ENCODE measurements around the gene SLFN11. TPM values are rescaled to one million over a fixed set of nuclear protein-coding genes. Genes with fewer than 3 reads are reported as not detected.

Gene SLFN11
- total and polyA plus RNA-seq, 8 donors = 9.8 to 92.7 (median 25.1) TPM

Other genes with a start within 250 kb of the SLFN11 start
- 10 to 100 TPM in 1 of 2 donors, 1 to 10 TPM in 1; 8.7 to 15.3 TPM for gene NLE1, start 231.3 kb downstream of the SLFN11 start, total RNA-seq
- 10 to 100 TPM; 18.1 to 23.0 (median 20.7) TPM for gene NLE1, start 231.3 kb downstream of the SLFN11 start, polyA plus RNA-seq (ENCODE audit: insufficient read length in 6 of 6)
- gene UNC45B, start 225.8 kb downstream of the SLFN11 start, total RNA-seq = under 1 TPM; 0.20 to 0.65 TPM
- under 1 TPM; 0.25 to 0.43 (median 0.39) TPM for gene UNC45B, start 225.8 kb downstream of the SLFN11 start, polyA plus RNA-seq (ENCODE audit: insufficient read length in 6 of 6)
- not detected for gene SLC35G3, start 179.2 kb downstream of the SLFN11 start, total RNA-seq
- not detected for gene SLC35G3, start 179.2 kb downstream of the SLFN11 start, polyA plus RNA-seq (ENCODE audit: insufficient read length in 6 of 6)
- 10 to 100 TPM; 51.3 to 67.5 TPM for gene SLFN5, start 130.5 kb downstream of the SLFN11 start, total RNA-seq
- 10 to 100 TPM; 20.8 to 28.2 (median 22.6) TPM for gene SLFN5, start 130.5 kb downstream of the SLFN11 start, polyA plus RNA-seq (ENCODE audit: insufficient read length in 6 of 6)
- 10 to 100 TPM; 16.7 to 28.0 TPM for gene SLFN12, start 58.9 kb upstream of the SLFN11 start, total RNA-seq
- 10 to 100 TPM; 22.9 to 33.9 (median 28.6) TPM for gene SLFN12, start 58.9 kb upstream of the SLFN11 start, polyA plus RNA-seq (ENCODE audit: insufficient read length in 6 of 6)
- gene SLFN13, start 75.1 kb upstream of the SLFN11 start, total RNA-seq = 10 to 100 TPM; 24.7 to 32.1 TPM
- 10 to 100 TPM; 23.0 to 38.2 (median 28.2) TPM for gene SLFN13, start 75.1 kb upstream of the SLFN11 start, polyA plus RNA-seq (ENCODE audit: insufficient read length in 6 of 6)
- 1 to 10 TPM; 2.1 to 4.0 TPM for gene SLFN12L, start 164.1 kb upstream of the SLFN11 start, total RNA-seq
- gene SLFN12L, start 164.1 kb upstream of the SLFN11 start, polyA plus RNA-seq (ENCODE audit: insufficient read length in 6 of 6) = 10 to 100 TPM; 14.5 to 30.4 (median 17.4) TPM
- under 1 TPM; 0.21 to 0.26 TPM for gene SLFN14, start 187.2 kb upstream of the SLFN11 start, total RNA-seq
- 1 to 10 TPM in 1 of 6 donors, under 1 TPM in 5; 0.62 to 1.1 (median 0.81) TPM for gene SLFN14, start 187.2 kb upstream of the SLFN11 start, polyA plus RNA-seq (ENCODE audit: insufficient read length in 6 of 6)
- 1 to 10 TPM; 5.9 to 6.4 TPM for gene PEX12, start 204.9 kb upstream of the SLFN11 start, total RNA-seq
- gene PEX12, start 204.9 kb upstream of the SLFN11 start, polyA plus RNA-seq (ENCODE audit: insufficient read length in 6 of 6) = 10 to 100 TPM in 3 of 6 donors, 1 to 10 TPM in 3; 8.6 to 10.6 (median 9.8) TPM
- gene AP2B1, start 213.7 kb upstream of the SLFN11 start, total RNA-seq = 100 to 1,000 TPM; 173 to 195 TPM
- gene AP2B1, start 213.7 kb upstream of the SLFN11 start, polyA plus RNA-seq (ENCODE audit: insufficient read length in 6 of 6) = 100 to 1,000 TPM; 132 to 158 (median 152) TPM

Measured in left lung (tissue), 8 donors.